ENCODE results near the gene CFDP1.
"Not testable (repeated sequence)": the region's sequence is repeated elsewhere in the genome, so short reads cannot be mapped to it uniquely, and the experiment has no call there.

- TF ChIP-seq CTCF, POLR2A (IDR thresholded peaks at IDR 0.05): not testable (repeated sequence)
Measured at GRCh38 chr16:75426524-75426923, 6.8 kb downstream of the CFDP1 start.

Data from esophagus squamous epithelium (tissue), 4 donors.